HG02759 (cell line): Measurements from ENCODE around the gene LCOR.

ENCODE experiments used
- ATAC-seq: cut with Tn5 transposase; IDR thresholded peaks from one replicate; pipeline ENCODE4 v1.9.1; 2021; ENCODE audit warnings: mild to moderate bottlenecking, moderate library complexity; ENCODE audit not compliant: unreplicated experiment

Gene LCOR

DNA sequence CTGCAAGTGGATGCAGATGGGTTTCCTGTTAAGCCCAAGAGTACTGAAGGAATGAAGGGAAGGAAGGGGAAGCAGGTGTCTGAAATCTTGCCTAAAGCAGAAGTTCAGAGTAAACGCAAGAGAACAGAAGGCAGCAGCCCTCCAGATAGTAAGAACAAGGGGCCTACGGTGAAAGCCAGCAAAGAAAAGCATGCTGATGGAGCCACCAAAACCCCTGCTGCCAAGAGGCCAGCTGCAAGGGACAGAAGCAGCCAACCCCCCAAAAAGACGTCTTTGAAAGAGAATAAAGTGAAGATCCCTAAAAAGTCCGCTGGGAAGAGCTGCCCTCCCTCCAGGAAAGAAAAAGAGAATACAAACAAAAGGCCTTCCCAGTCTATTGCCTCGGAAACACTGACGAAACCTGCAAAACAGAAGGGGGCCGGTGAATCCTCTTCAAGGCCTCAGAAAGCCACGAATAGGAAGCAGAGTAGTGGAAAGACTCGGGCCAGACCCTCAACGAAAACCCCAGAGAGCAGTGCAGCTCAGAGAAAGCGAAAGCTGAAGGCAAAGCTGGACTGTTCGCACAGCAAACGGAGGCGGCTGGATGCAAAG is 152.5 kb downstream of the LCOR start:
- ATAC-seq = no peak

DNA sequence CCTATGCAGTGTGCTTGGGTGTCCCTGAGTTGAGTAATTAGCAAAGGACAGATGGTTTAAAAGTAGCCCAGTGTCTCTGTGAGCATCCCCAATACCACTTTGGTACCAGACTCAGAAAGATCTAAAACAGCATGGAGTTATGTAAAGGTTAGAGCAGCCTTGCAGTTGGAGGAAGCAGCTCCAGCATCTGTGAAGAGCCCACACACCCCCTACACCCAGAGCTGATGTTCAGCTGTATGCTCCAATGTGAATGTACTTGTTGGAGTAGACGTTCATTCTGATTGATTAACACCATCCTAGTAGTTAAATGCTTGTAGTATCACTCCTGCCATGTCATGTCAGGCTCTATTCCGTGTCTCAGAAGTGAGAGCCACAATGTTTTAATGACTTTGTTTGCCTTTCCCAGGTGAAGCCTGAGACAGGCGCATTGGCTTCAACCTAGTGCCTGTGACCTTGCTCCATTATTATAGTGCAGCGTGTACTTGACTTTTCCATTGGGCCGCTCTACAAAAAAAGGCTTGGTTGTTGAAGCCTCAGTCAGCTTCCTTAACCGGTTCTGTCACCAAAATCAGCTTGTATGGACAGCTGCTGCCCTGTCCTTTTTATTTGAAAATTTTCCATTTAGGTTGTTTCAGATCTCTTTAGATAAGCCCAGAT is 154.2 kb downstream of the LCOR start:
- ATAC-seq = no peak

GRCh38 chr10:96987141-96987841 is 155.2 kb downstream of the LCOR start:
- no peak for ATAC-seq

DNA sequence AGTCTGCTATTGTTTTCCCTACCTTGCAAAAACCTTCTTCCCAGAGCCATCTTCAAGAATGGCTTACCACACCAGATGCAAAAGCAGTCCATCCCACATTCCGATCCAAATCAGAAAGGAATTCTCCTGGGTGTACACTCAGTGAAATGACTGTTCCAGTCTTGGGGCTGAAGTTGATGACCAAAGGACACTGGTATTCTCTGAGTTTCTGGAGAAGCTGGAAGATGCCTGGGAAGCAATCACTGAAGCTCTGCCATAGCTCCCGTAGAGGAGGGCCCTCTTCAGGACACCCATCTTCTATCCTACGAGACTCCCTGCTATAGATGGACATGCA is 155.7 kb downstream of the LCOR start:
- ATAC-seq = no peak

DNA sequence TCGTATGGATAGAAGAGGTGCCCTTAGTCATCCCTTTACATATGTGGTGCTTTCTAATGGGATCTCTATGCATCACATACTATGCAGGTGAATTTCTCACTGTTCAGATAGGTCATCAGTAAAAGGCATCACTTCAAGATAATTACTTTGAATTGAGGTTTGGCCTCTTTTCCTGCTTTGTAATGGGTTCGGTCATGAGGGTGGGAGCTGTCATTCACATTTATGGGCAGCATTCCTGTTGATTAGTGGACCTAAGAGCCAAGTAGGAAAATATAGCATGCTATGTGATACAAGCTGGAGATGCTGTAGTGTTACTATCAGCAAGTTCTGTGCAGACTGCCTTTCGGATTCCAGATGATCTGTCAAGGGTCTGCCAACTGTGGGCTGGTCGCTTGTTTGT is 156.3 kb downstream of the LCOR start:
- ATAC-seq = no peak

GRCh38 chr10:96991313-96991841 is 159.3 kb downstream of the LCOR start:
- no peak for ATAC-seq

DNA sequence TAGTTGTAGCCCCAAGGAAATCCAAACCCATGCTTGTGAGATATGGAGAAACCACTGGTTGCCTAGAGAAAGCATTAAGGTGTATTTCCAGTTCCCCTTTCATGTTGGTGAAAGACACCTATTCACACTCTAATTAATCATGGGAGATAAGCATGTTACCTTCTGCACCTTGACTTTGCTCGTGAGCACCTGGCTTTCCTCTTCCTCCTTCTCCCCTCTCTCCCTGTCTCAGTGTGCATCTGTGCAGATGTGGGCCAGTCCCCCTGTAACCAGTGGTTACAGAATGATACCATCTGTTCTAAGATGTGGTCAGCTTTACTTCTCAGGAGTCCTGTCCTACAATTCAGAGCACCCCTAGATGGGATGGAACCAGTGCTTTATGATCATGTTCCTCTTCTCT is 160.6 kb downstream of the LCOR start:
- peak; percentile 64 for ATAC-seq

- no peak for ATAC-seq
These were observed 163.8 kb downstream of the LCOR start for GRCh38 chr10:96995851-96996250.

GRCh38 chr10:96996275-96996965 is 164.3 kb downstream of the LCOR start:
- ATAC-seq = no peak

DNA sequence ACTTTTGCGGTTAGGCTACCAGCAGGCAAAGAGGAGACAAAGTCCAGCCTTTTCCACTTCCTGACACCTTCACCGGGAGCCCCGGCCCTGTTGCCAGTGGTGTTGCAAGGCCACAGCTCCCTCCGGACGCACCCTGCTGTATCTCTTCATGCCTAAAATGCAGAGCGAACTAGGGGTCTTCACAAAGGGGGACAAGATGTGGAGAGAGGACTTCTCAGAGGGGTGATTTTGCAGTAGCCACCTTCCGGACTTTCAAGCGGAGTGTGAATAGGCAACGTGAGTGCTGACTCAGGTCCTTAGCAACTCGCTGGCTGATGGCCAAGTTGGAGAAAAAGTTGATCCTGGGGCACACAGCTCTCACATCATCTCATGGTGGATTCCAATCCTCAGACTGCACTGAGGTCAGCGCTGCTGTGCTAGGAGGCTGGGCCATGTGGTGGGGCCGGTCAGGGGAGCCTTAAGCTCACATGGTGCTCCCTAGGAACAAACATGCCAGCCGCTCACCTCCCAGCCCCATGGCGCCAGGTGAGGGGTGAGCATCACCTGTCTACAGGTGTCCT is 166.3 kb downstream of the LCOR start:
- ATAC-seq = no peak

DNA sequence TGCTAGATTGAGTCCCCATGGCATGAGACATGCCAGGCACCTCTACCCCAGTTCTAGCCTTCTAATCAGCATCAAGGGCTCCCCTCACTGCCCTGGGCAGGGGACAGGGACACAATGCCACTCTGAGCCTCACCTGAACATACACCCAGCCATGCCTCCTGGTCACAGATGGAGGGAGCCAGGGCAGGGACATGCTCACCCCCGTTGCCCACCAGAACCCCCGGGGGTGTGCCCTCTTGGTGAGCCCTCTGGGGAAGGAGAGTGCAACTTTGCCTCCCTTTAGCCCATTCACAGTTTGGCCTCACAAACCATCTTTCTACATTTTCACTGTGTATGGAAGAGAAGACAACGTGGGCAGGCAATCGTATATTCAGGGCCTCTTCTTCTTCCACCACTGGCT is 167.2 kb downstream of the LCOR start:
- no peak for ATAC-seq

GRCh38 chr10:96999987-97000386 is 167.9 kb downstream of the LCOR start:
- ATAC-seq = no peak

DNA sequence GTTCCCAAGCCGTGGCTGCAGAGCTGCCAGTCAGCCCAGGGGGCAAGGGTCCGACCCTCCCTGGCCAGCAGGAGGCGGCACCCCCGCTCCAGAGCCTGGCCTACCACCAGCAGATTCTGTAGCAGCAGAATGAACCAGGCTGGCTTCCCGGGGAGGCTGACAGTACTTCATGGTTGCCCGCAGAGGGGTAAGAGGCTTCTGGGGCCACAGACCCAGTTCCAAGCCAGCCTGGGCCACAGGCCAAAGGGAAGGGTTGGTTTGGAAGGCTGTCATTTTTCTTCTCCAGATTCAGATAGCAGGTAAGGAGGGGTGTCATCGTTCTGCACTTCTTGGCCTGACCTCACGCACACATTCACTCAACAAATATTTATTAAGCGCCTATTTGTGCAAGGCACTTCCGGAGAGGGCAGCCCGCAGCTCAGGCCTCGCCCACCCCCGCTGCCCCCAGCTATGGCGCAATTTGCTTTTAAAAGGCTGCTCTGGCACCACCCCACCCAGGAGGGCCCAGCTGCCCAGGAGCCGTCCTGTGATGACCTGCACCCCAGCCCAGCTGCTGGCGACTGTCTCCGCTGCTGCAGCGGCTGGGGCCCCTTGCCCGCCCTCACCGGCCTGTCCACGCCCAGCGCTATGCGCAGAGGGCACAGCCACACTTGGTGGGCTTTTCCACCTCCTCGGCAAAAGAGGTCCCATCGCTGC is 168.5 kb downstream of the LCOR start:
- no peak for ATAC-seq

- no peak for ATAC-seq
These were observed 169.3 kb downstream of the LCOR start for GRCh38 chr10:97001183-97001991.

- no peak for ATAC-seq
These were observed 170.6 kb downstream of the LCOR start for GRCh38 chr10:97002670-97003069.

DNA sequence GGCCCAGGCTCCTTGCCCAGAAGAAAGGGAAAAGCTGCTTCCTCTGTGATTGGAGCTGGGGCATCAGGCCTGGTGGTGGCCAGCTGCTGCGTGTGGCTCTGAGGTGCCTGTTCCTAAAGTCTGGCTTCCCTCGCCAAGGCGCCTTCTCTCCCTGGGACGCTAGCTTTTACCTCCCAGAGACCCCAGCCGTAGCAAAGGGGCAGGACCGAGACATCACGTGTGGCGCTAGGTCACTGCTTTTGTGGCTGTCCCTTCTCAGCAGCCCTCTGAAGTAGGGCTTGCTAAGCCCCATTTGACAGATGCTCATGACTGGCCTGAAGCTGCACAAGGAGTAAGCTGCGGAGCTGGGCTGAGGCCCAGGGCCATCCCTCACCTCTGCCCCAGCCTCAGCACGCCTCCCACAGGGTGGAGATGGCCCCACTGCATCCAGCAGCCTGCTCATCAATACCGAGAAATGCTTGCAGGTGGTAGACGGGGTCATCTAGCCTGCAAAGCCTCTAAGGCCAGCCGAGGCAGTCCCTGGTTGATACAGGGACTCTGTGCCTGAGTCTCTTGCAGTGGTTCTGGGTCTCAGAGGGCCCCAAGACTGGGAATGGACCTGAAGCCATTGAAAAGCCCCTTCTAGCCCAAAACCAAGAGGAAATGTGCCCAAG is 171.2 kb downstream of the LCOR start:
- no peak for ATAC-seq

DNA sequence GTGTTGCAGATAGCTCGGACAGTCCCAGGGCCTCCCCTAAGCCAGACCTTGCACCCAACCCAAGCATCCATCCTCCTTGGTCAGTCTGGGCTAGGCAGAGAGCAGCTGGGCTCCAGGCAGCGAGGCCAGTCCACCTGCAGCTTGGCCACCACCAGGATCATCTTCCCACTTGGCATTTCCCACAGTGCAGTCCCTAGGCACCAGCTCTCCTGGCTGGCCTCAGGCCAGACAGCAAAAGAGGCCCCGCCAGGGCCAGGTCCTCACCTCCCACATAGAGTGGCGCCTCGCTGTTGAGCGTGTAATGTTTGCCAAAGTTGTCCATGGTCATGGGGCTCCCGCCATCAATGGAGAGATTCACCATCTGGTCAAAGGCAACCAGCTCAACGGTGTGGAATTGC is 171.7 kb downstream of the LCOR start:
- ATAC-seq = no peak

- ATAC-seq = no peak
These were observed 172.5 kb downstream of the LCOR start for GRCh38 chr10:97004591-97004990.

DNA sequence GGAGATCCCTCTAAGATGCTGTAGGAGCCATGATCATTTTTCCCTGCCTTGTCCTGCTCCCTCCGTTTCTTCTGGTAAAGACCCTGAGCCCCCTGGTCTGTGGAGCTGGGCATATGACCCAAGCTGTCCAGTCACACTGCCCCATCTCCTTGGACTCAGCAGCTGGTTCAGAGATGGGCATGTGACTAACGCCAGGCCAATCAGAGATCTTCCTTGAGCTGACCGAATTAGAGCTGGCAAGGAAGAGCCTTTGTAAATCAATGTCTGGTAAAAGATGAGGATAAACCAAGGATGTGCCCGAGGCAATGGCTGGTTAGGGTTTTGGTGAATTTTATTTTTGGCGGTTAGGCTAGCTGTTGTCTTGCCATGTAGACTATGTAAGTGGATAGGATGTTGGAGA is 173.3 kb downstream of the LCOR start:
- ATAC-seq = no peak
